GM18526 (cell line): ENCODE data around the gene MMS19.

Experiments
- POLR2A ChIP-seq: IDR thresholded peaks from 3 replicates; pipeline ENCODE4 v1.6.1; 2011; ENCODE audit not compliant: insufficient read length; ENCODE audit errors: extremely low read depth

MMS19 gene

DNA sequence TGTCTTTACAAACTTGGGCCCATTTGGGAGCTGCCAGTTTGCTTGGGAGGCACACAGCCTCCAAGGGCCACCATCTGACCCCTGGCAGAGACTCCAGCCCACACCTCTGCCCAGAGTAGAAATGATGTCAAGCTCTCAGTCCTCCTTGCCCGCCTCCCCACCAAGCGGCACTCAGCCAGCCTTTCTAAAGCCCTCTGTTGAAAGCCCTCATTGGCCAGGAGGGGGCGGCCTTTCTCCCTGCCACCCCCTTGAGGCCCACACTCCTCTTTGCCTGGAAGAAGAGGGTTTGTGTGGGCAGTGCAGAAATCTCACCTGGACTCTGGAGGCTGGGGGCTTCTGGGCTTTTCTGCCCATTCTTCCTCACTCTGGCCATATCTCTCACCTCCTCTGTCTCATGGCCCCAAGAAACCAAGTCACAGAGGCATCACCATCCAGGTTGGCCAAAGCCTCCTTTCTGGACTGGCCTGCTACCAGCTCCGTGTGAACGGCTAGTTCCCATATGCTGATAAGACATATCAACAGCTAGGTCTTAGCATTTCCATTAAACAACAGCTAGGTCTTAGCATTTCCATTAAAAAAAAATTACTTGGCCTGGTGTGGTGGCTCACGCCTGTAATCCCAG is 36.6 kb upstream of the MMS19 start:
- no peak for TF ChIP-seq POLR2A

DNA sequence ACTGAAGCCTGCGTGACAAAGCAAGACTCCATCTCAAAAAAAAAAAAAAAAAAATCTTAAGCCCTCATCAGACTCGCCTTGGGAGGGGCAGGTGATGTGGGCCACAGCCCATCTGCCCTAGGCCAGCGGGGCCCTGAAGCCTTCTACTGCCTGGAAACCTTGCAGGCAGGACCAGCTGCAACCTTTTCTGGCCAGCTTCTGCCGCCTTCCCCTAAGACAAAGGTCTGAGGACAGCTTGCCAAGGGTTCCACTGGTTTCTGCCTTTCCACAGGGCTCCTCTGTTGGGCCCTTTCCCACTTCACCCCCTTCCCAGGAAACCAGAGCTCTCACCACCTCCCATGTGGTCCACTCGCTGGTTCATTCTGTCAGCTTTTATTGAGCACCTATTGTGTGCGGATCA is 35.7 kb upstream of the MMS19 start:
- no peak for TF ChIP-seq POLR2A

DNA sequence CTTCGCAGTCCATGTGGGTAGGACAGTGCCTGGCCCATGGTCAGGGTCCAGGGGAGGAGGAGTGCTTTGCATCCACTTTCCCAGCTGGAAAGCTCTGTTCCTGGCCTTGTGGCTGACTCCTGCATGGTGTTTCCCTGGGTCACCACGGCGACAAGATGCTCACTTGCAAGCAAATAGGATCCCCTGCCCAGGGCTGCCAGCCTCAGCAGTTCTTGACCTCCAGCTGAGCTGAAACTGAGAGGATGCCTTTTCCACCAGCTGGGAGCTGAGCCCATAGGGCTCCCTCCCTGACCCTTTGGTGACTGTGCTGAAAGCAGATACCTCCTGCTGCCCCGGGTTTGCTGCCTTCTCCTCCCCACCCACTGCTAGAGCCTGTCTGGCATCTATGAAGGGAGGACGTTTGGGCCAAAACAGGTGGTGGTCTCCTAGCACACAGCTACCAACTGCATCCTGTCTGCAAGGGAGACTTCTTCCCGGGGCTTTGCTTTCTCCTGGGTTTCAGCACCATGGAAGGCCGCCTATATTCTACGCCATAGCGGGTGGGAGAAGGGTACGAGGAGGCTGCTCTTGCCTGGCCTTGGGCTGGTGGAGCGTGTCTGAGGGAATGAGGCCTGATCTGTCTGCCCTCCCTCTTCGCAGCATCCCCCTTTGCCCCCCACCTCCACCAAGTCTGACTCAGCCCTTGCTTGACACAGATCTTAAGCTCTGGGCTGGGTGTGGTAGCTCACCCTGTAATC is 34.9 kb upstream of the MMS19 start:
- TF ChIP-seq POLR2A: no peak

DNA sequence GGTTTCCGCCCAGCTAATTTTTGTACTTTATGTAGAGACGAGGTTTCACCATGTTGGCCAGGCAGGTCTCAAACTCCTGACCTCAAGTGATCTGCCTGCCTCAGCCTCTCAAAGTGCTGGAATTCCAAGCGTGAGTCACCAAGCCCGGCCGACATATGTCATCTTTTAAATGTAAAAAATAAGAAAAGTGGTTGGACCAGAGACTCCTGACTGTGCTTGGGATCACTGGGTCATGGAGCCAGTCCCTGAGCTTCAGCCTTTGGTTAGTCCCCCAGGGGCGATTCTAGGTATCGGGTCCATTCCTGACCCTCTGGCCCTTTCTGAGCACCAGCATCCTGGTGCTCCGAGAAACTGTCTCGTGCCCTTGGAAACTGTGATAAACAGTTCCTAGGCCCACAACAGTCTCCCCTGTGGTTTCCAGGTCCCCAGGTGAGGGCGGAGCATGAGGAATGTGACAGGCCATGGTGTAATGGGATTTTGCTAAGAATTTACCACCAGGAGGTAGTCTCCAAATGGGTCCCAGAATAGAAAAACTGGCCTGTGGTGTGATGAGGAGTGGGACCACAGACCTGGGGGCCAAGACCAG is 33.3 kb upstream of the MMS19 start:
- TF ChIP-seq POLR2A: no peak

DNA sequence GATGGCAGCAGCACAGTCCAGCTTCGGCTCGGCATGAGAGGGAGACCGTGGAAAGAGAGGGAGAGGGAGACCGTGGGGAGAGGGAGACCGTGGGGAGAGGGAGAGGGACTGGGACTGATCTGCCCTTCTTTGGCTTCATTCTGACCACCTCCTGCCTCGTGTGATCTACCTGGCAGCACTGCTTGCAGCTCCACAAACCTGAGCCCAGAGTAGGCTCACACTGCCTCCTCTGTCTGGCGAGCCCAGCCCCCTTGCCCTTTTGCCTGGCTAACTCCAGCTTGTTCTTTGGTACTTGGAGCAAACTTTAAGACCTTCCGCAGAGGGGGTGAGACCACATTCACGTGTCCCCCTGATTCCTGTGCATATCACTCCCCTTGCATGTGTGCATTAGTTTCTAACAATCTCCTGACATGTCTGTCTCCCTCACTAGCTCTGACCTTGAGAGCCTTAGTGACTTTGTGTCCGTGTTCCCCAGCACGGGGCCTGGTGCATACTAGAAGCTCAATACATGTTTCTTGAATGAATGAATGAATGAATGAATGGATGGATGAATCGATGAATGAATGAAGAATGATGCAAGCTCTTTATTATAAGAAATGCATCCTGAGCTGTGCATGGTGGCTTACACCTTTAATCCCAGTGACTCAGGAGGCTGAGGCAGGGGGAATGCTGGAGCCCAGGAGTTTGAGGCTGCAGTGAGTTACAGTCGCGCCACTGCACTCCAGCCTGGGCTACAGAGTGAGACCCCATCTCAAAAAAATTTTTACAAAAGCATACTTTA is 31.7 kb upstream of the MMS19 start:
- TF ChIP-seq POLR2A: no peak

DNA sequence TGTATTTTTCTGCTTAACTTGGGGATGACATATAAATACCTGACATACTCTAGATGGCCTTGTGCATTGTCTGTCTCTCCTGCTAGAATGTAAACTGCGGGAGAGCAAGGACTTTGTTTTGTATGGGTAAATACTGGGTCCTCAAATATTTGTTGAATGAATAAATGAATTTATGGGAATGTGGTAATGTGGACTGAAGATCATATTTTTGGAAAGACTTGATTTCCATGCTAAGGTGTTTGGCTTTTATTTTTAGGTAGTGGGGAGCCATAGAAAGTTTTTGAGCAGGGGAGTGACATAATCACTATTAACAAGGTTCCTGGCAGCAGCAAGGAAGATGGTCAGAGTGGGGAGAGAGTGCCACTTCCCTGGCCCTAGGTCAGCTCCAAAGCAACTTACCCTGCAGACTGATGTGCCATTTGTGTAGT is 27.5 kb upstream of the MMS19 start:
- no peak for TF ChIP-seq POLR2A

DNA sequence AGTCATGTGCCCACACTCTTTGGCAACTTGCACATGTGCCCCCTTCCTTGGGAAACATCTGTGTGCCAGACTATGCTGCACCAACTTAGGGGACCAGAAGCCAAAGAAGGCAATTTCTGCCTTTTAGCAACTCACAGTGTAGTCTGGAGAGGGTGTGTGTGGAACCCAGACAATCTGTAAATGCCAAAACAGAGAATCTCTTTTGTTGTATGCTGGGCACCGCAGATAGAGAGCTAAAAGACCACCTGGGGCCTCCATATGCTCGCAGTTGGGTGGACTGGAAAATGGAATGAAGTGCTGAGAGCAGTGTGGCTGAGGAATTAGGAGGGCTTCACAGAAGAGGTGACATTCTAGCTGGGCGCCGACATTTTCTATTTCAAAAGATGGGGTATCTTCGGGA is 26.9 kb upstream of the MMS19 start:
- no peak for TF ChIP-seq POLR2A

DNA sequence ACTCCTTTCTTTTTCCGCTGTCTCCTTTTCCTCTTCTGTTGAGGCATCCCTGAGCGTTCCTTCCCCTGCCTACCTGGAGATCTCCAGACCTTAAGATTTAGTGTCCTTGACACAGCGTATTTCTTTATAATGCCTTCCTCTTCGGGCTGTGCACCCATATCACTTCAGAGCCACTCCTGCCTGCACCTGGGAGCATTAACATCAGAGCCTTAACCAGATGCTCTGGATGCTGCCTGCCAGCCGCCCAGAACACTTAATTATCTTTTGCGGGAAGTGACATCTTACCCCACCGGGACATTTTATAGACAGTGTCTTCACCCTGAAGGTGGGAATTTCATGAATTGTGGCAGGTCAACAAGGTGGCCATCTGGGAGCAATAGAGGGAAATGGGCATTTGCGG is 24.7 kb upstream of the MMS19 start:
- no peak for TF ChIP-seq POLR2A

DNA sequence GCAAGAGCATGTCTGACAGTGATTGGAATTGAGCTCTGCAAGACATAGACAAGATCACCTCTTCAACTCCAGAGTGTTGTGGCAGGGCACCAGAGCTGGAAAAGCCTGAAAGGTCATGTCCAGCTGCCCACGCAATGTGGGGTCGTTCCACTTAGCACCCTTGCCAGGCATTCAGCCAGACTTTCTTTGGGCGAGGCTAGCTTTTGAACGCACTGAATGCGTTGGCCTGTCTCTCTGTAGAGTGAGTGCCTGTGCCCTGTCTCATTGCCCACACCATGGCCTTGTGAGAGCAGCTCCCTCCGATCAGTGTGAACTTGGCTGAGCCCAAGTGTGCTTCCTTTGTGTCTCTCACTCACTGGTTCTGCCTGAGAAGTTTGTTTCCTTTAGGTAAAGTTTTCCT is 23.8 kb upstream of the MMS19 start:
- TF ChIP-seq POLR2A: no peak

DNA sequence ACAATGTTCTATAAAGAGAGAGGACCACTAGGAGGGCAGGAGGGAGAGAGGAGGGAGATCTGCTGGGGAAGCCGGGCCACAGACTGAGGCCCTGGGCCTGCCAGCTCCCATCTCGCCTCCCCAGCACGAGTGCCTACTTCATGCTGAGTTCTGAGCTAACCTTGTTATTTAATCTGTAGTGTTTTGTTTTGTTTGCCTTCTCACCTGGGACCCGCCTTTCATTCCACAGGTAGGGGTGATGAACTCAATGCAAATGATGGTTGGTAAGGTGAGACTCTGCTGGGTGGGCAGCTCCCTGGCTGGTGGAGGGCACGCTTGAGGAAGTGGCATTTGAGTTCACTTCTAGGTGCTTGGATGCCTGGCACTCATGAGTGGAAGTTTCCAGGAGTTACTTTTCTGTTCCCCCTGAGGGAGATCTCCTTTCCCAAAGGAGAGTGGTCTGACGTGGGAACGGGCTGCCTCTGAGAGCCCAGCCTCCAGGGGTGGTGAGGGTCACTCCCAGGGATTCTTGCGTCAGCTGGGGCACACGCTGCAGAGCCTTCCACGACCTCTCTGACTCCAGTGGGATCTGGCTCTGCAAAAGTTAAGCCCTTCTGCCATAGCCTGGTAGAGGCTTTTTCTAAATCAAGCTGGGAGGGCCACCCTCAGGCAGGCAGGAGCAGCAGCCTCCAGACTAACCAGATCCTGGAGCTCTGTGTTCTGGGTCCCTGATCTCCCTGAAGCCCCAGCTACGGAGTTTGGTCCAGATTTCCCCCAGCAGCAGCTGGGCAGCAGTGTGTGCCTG is 22.9 kb upstream of the MMS19 start:
- TF ChIP-seq POLR2A: no peak

DNA sequence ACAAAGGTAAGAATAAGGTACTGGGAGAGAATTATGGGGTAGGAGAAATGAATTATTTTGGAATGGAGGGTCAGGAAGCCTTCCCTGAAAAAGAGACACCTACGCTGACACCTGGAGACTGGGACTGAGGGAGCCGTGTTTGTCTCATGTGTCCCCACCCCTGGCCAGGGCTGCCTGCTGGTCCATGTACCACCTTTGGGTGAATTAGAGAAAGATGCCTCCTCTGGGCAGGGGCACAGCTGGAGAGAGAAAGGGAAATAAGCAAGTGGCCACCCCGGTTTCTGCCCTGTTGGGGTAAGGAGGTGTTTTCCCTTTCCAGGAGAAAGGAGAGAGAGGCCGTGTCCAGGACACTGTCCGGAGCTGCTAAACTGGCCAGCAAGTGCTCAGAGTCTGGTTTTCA is 22.3 kb upstream of the MMS19 start:
- no peak for TF ChIP-seq POLR2A

DNA sequence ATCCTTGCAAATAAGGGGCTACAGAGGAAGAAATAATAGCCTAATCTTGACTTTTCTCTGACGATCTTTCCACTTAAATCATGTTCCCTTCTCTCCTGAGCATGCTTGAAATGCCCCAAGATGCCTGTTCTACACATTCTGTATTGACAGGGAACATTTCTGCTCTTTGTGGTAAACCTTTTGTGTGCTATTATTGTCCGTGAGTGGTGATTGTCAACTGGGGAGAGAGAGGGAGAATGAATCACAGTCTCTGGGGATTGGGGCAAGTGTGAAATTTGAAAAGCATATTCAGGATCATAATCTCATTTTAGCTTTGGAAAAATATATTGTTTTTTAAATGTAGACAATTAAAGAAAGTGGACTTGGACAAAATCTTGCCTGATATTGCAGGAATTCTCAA is 21.1 kb upstream of the MMS19 start:
- TF ChIP-seq POLR2A: no peak

DNA sequence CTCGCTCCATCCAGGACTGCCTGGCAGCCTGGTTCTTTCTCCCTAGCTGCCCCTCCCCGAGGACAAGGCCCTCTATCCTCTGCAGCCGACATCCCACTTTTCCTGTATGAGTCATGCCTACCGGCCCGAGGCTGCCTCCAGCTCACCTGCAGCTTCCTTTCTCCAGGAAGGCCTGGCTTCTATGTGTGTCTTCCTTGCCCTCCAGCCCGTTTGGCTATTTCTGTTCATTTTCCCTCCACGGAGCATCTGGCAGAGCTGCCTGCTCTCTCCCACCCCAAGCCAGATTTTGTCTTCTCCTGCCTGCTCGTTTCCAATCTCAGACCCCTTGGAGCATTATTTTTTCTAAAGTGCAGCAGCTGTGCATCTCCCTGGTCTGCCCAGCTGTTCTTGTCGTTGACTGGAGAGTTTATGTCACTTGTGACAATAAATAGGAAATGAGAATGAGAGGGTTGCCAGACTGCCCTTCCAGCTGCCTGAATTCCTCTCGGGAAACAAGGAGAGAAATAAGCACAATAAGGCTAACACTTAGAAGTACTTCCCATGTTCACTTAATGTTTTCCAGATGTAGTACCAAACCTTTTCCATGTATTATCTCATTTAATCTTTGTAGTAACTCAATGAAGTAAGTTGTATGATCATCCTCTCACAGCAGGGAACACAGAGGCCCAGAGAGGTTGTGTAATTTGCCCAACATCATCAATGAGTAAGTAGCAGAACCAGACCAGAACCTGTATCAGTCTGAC is 20.2 kb upstream of the MMS19 start:
- no peak for TF ChIP-seq POLR2A

DNA sequence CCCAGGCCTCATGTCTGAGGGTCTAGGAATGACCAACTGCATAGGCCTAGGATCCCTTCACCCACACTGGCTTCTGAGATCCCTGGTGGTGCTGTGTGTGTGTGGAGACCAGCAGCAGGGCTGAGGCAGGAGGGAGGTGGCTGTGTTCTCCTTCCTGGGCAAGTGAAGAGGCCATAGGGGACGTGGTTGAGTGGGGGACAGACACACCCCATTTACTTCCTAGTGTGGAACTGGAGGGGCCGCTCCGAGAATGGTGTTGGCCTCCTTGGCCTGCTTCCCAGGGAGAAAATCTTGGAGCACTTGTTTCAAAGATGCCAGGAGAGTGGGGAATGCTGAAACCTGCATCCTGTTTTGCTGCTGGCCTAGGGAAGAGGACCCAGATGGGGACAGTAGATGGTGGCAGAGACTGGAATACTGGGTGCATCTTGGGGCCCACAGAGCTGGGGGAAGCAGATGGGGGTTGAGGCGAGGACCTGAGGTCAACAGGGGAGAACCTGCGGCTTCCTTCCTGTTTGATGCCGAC is 19.6 kb upstream of the MMS19 start:
- no peak for TF ChIP-seq POLR2A

DNA sequence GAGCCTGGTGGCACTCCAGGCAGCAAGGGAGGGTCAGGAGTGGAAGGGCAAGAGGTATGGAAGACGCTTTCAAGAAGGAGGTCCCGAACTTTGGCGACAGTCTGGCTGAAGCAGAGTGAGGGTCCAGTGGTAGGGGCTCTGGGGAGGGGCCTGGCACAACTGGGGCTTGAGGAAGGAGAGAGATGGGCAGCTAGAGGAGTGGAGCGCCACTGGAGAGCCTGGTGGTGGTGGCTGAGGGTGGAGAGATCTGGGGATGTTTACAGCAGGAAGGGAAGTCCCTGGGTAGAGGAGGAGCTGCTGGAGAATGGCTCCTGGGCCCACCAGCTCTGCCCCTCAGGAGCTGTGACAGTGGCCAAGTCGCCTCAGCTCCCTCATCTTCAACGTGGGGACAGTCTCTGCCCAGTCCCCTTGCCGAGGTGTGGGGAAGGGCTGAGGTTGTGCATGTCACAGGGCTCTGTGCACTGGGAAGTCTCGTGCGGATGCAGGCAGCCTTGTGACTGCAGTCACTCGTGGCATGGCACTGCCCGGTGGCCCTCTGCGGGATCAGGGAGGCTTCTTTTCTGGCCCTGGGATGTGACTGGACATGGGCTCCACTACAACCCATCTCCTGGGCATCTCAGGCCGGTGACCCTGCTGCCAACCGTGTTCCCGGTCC is 19.0 kb upstream of the MMS19 start:
- no peak for TF ChIP-seq POLR2A
